HepG2 (cell line): Measurements from ENCODE around the gene TSTD1. TPM values are rescaled to one million over a fixed set of nuclear protein-coding genes. Genes with fewer than 3 reads are reported as not detected.
A peak's percentile ranks its signal among the peaks of the same experiment; 100 is the strongest.

ENCODE experiments used
- FOXK1 ChIP-seq: sonication (generic); formaldehyde crosslinking; IDR thresholded peaks from 2 replicates; pipeline ENCODE4 v1.4.0; 2020; ENCODE audit warnings: low read depth, missing genetic modification reagents, borderline replicate concordance
- HMGXB4 ChIP-seq, 2 experiments: sonication (generic) in 1 of 2; formaldehyde crosslinking in 1 of 2; IDR thresholded peaks; 2 replicates each; pipeline versions ENCODE4 v1.4.0 to v1.6.1; 2018 to 2020; ENCODE audit warnings: missing genetic modification reagents in 2 of 2, borderline replicate concordance in 1 of 2, low read depth in 1 of 2, mild to moderate bottlenecking in 1 of 2, missing biosample characterization in 1 of 2
- HNF4A ChIP-seq: sonication (generic); formaldehyde crosslinking; IDR thresholded peaks from 2 replicates; pipeline ENCODE4 v1.4.0; 2020; ENCODE audit warnings: missing genetic modification reagents
- HNF4G ChIP-seq, 2 experiments: sonication (generic) in 1 of 2; formaldehyde crosslinking in 1 of 2; IDR thresholded peaks; 2 replicates each; pipeline versions ENCODE4 v1.4.0 to v1.6.1; 2011 to 2020; ENCODE audit warnings: borderline replicate concordance in 2 of 2, low read depth in 2 of 2, mild to moderate bottlenecking in 2 of 2, low read length in 1 of 2, missing genetic modification reagents in 1 of 2, moderate library complexity in 1 of 2
- MIER3 ChIP-seq: IDR thresholded peaks from 2 replicates; pipeline ENCODE4 v1.6.1; 2016; ENCODE audit warnings: missing compliant biosample characterization, borderline replicate concordance
- MTA3 ChIP-seq: sonication (generic); formaldehyde crosslinking; IDR thresholded peaks from 2 replicates; pipeline ENCODE4 v1.4.0; 2020; ENCODE audit warnings: missing genetic modification reagents
- NFE2L2 ChIP-seq: fragments of 150-350 bp; IDR thresholded peaks from 2 replicates; pipeline ENCODE4 v1.6.1; 2014; ENCODE audit warnings: low read length
- SMAD9 ChIP-seq: sonication (generic); formaldehyde crosslinking; IDR thresholded peaks from 2 replicates; pipeline ENCODE4 v1.5.1; 2020; ENCODE audit warnings: mild to moderate bottlenecking, missing genetic modification reagents
- SNRNP70 ChIP-seq: fragments of 200-400 bp; formaldehyde crosslinking; IDR thresholded peaks from 2 replicates; pipeline ENCODE4 v1.6.1; 2017; ENCODE audit warnings: mild to moderate bottlenecking, low read depth, low read length, moderate library complexity
- TERF1 ChIP-seq: sonication (generic); formaldehyde crosslinking; IDR thresholded peaks from 2 replicates; pipeline ENCODE4 v1.8.0; 2022; ENCODE audit warnings: mild to moderate bottlenecking, missing genetic modification reagents, moderate library complexity
- ZFP41 ChIP-seq: sonication (generic); formaldehyde crosslinking; IDR thresholded peaks from 2 replicates; pipeline ENCODE4 v1.4.0; 2020; ENCODE audit warnings: mild to moderate bottlenecking, missing genetic modification reagents, borderline replicate concordance
- ZNF124 ChIP-seq: sonication (generic); formaldehyde crosslinking; IDR thresholded peaks from 2 replicates; pipeline ENCODE4 v1.4.0; 2020; ENCODE audit warnings: missing genetic modification reagents
- ZNF281 ChIP-seq: sonication (generic); formaldehyde crosslinking; IDR thresholded peaks from 2 replicates; pipeline ENCODE4 v1.4.0; 2020; ENCODE audit warnings: missing genetic modification reagents, borderline replicate concordance
- ZNF503 ChIP-seq: sonication (generic); formaldehyde crosslinking; IDR thresholded peaks from 2 replicates; pipeline ENCODE4 v1.4.0; 2020; ENCODE audit warnings: missing genetic modification reagents
- ZNF570 ChIP-seq: sonication (generic); formaldehyde crosslinking; IDR thresholded peaks from 2 replicates; pipeline ENCODE4 v1.4.0; 2020; ENCODE audit warnings: mild to moderate bottlenecking, missing genetic modification reagents, borderline replicate concordance
- ZNF597 ChIP-seq: sonication (generic); formaldehyde crosslinking; IDR thresholded peaks from 2 replicates; pipeline ENCODE4 v1.5.0; 2020; ENCODE audit warnings: missing genetic modification reagents
- ZNF83 ChIP-seq: sonication (generic); formaldehyde crosslinking; IDR thresholded peaks from 2 replicates; pipeline ENCODE4 v1.4.0; 2020; ENCODE audit warnings: missing genetic modification reagents, mild to moderate bottlenecking, borderline replicate concordance
- ZSCAN30 ChIP-seq: sonication (generic); formaldehyde crosslinking; IDR thresholded peaks from 2 replicates; pipeline ENCODE4 v1.5.0; 2020; ENCODE audit warnings: mild to moderate bottlenecking, missing genetic modification reagents
- polyA plus RNA-seq, 8 experiments: library from polyadenylated mRNA; depleted of rRNA in 3 of 8; stranded (reverse) in 7 of 8; unstranded in 1 of 8; fragments of >200 nt; fragmentation: Illumina TruSeq in 4 of 8; extraction: Trizol in 4 of 8; gene quantifications; 2 replicates each; pipeline versions ENCODE4 v1.2.1 to v1.2.3, GENCODE V29; 2011 to 2016; ENCODE audit warnings: low read depth in 4 of 8, missing spikeins in 1 of 8, mixed read lengths in 1 of 8; ENCODE audit not compliant: insufficient read depth in 1 of 8
- total RNA-seq, 5 experiments: library from RNA; depleted of rRNA; stranded (reverse); fragments of >200 nt; fragmentation: Illumina TruSeq; extraction: Trizol; gene quantifications; 2 replicates each; pipeline ENCODE4 v1.2.3, GENCODE V29; 2016; ENCODE audit warnings: low read depth in 1 of 5

The TSTD1 gene
- total and polyA plus RNA-seq, 2 of the 13 experiments (the other 11 are each of a cell fraction or from before 2014, with no cell fraction given) = 0.15 to 0.31 TPM

GRCh38 chr1:161072751-161073449 lies 34.1 kb upstream of the TSTD1 start (continued):
- TF ChIP-seq HNF4G (IDR thresholded peaks at IDR 0.05; ENCODE audit: borderline replicate concordance, low read depth, low read length) (peak; percentile 47), HNF4G (CRISPR knock-in tag; IDR thresholded peaks at IDR 0.05; ENCODE audit: borderline replicate concordance, low read depth) (no peak), MIER3 (CRISPR knock-in tag) (no peak), SNRNP70 (no peak), ZNF503 (no peak), ZNF83 (CRISPR knock-in tag) (no peak), ZNF570 (CRISPR knock-in tag) (no peak), HNF4A (CRISPR knock-in tag) (peak; percentile 78), HMGXB4 (CRISPR knock-in tag; IDR thresholded peaks at IDR 0.05; ENCODE audit: borderline replicate concordance in 1 of 2, low read depth in 1 of 2) (no peak), SMAD9 (no peak), ZNF281 (CRISPR knock-in tag) (0 out of 2 replicates have a peak, but pooled peaks have one; percentile 18), FOXK1 (CRISPR knock-in tag) (no peak), TERF1 (CRISPR knock-in tag) (no peak), ZNF124 (CRISPR knock-in tag) (no peak), MTA3 (no peak), NFE2L2 (no peak), ZFP41 (no peak), ZSCAN30 (CRISPR knock-in tag) (no peak), ZNF597 (CRISPR knock-in tag) (no peak)
